ENCODE measurements around the gene CLK2. TPM values are rescaled to one million over a fixed set of nuclear protein-coding genes. Genes with fewer than 3 reads are reported as not detected.

Gene CLK2
- total and polyA plus RNA-seq, 2 donors (not counting 3 experiments of a cell fraction or from before 2014, with no cell fraction given) = 69.1 to 80.9 TPM

DNA sequence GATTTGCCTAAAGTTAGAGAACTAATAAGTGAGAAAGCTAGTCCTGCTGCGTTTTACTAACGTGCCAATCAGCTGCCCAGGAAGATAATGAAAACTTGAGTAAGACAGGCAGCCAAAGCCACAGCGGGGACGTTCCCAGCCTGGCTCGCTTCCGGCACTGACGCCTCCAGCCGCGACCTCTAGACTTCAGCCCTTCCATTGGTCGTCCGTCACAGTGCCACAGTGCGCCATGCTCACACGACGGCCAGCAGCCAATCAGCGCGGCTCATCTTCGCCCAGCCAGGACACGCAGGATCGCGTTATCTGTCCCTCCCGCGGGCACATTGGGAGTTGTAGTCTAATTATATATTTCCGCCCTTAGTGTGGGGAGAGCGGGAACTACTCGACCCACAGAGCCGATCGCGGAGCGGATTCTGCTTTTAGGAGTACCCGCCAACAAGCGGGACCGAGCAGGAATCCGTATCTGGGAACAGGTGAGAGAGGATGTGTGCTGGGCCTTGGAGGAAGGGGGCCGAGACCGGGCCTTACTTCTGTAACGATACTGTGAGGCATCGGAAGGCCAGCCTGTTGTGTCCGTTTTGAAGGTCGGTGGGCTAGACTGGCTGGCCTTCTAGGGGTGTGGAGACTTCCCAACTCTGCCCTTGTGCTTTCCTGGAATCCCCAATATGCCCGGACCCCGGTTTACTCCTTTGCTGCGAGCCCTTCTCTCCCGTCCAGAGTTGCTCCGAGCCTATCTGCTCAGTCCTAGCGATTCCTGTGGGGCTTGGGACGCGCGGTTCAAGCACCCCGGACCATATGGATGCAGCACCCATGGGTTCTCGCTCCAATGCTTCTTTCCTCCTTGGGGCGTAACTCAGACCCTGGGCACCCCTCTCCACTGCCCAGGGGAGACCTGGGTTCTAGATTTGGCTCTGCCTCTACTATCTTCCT, 35.5 kb upstream of the CLK2 start, which contains the start of gene FDPS:
FDPS (plus strand) TSS at position 374 of the 930 bp plus-strand sequence. CDS start 924 bp downstream, outside the sequence.
- Histone ChIP-seq H3K9ac (replicated peaks; ENCODE audit: extremely low read depth, insufficient read depth, low read length) (peak within 1 kb of the TSS; percentile 94), H3K79me2 (ENCODE audit: control insufficient read depth, insufficient read depth, low read length) (peaks cover 45% of the 10 kb centered on the region), H2AFZ (ENCODE audit: low read depth, low read length) (no peak within 1 kb of the TSS), H3K27ac (ENCODE audit: insufficient read depth, low read depth, low read length) (peak within 1 kb of the TSS; percentile 88), H3K27me3 (ENCODE audit: control insufficient read depth in 2 of 2, insufficient read depth in 2 of 2, low read length in 2 of 2) (no peaks in the 10 kb centered on the region), H3K4me2 (ENCODE audit: insufficient read depth, low read length) (peak within 1 kb of the TSS; percentile 75), H3K9me3 (replicated peaks; ENCODE audit: control insufficient read depth, insufficient read depth, low read length) (no peaks in the 10 kb centered on the region), H3K9me1 (replicated peaks; ENCODE audit: control insufficient read depth, extremely low read depth, insufficient read depth, low read length) (no peaks in the 10 kb centered on the region), H3K4me3 (replicated peaks in 1 of 3; ENCODE audit: insufficient read depth in 1 of 3, low read depth in 1 of 3, low read length in 3 of 3) (peak within 1 kb of the TSS; percentile 47 to 86 (median 84)), H3K4me1 (ENCODE audit: control insufficient read depth, extremely low read depth, insufficient read depth, low read length) (peaks cover 24% of the 10 kb centered on the region), H4K20me1 (replicated peaks; ENCODE audit: control insufficient read depth, extremely low read depth, insufficient read depth, low read length) (no peaks in the 10 kb centered on the region), H3K36me3 (ENCODE audit: control insufficient read depth in 2 of 2, extremely low read depth in 1 of 2, insufficient read depth in 2 of 2, low read length in 2 of 2) (peaks cover 8 to 9% of the 10 kb centered on the region in 2 experiments)
- no peak for TF ChIP-seq EZH2 (IDR thresholded peaks at IDR 0.05; ENCODE audit: borderline replicate concordance, low read depth, low read length, severe bottlenecking)
- TF ChIP-seq, protein P1, sequence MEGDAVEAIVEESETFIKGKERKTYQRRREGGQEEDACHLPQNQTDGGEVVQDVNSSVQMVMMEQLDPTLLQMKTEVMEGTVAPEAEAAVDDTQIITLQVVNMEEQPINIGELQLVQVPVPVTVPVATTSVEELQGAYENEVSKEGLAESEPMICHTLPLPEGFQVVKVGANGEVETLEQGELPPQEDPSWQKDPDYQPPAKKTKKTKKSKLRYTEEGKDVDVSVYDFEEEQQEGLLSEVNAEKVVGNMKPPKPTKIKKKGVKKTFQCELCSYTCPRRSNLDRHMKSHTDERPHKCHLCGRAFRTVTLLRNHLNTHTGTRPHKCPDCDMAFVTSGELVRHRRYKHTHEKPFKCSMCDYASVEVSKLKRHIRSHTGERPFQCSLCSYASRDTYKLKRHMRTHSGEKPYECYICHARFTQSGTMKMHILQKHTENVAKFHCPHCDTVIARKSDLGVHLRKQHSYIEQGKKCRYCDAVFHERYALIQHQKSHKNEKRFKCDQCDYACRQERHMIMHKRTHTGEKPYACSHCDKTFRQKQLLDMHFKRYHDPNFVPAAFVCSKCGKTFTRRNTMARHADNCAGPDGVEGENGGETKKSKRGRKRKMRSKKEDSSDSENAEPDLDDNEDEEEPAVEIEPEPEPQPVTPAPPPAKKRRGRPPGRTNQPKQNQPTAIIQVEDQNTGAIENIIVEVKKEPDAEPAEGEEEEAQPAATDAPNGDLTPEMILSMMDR (IDR thresholded peaks at IDR 0.05; ENCODE audit: extremely low read depth in 1 of 2, insufficient read depth in 1 of 2, low read depth in 1 of 2, low read length in 2 of 2) = no peak
- TF ChIP-seq MYC (IDR thresholded peaks at IDR 0.05; ENCODE audit: low read depth, low read length) = no peak
- no peak for TF ChIP-seq JUN (IDR thresholded peaks at IDR 0.05; ENCODE audit: borderline replicate concordance, insufficient read depth, insufficient read length, low read depth)
- peak; percentile 87 for TF ChIP-seq POLR2A (IDR thresholded peaks at IDR 0.05; ENCODE audit: low read depth, low read length)
- TF ChIP-seq, protein P2, sequence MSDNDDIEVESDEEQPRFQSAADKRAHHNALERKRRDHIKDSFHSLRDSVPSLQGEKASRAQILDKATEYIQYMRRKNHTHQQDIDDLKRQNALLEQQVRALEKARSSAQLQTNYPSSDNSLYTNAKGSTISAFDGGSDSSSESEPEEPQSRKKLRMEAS (IDR thresholded peaks at IDR 0.05; ENCODE audit: insufficient read depth, insufficient read length) = peak; percentile 74
- peak; percentile 82 for TF ChIP-seq POLR2AphosphoS5 (IDR thresholded peaks at IDR 0.05; ENCODE audit: insufficient read depth, low read depth, low read length)
- peak; percentile 20 for TF ChIP-seq GATA2 (IDR thresholded peaks at IDR 0.05; ENCODE audit: insufficient read depth, insufficient read length, low read depth, low read length)
- TF ChIP-seq FOS (IDR thresholded peaks at IDR 0.05; ENCODE audit: borderline replicate concordance, insufficient read depth, low read length) = no peak
- CTCF ChIA-PET = interaction anchor here (0.8 to 1.9 kb wide), 10 partner anchors 12 to 340 kb away, joined by 3 to 27 read pairs (median 5); partner anchors contain the start of genes CLK2 and RUSC1
- peak; percentile 99 for DNase-seq (ENCODE audit: low read depth, low spot score)
- peak; percentile 100 for FAIRE-seq
- intact Hi-C loops (cut with micrococcal nuclease) = loop anchor here (1.0 to 5.0 kb wide), 6 partner anchors 15 to 116 kb away; partner anchors contain the start of genes CLK2, HCN3 and MTX1
- POLR2A ChIA-PET = interaction anchor here (0.6 to 1.1 kb wide), 4 partner anchors 12 to 37 kb away, joined by 3 to 4 read pairs (median 4); partner anchors contain the start of gene RUSC1
- dilution Hi-C loops (cut with MboI; ENCODE audit: extremely low pct_ligation_motif_present, low sequenced_read_pairs) = no loop called here
- TSS peak; percentile 88 for BruUV-seq (replicated peaks)

Measured in endothelial cell of umbilical vein (primary cell).